Measurements from ENCODE around the gene DNAH8. TPM values are rescaled to one million over a fixed set of nuclear protein-coding genes. Genes with fewer than 3 reads are reported as not detected.

The DNAH8 gene
- total RNA-seq, 1 experiment from 2014 or later = not detected

DNA sequence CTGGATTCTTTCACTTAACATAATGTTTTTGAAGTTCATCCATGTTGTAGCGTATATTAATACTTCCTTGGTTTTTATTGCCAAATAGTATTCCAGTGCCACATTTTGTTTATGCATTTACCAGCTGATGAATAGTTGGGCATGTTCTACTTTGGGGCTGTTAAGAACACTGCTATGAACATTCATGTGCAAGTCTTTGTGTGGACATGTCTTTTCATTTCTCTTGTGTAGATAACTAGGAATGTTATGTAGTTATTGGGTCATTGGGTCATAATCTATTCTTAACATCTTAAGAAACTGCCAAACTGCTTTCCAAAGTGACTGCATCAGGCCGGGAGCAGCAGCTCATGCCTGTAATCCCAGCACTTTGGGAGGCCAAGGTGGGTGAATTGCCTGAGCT lies 289.7 kb downstream of the DNAH8 start:
- Histone ChIP-seq H3K9me3 (ENCODE audit: insufficient read depth, low read depth) (no peaks in the 10 kb centered on the region), H4K20me1 (ENCODE audit: insufficient read depth) (no peaks in the 10 kb centered on the region), H3K79me2 (ENCODE audit: low read depth) (no peaks in the 10 kb centered on the region), H3F3A (ENCODE audit: insufficient read depth, low read depth) (no peaks in the 10 kb centered on the region), H3K27me3 (ENCODE audit: insufficient read depth, low read depth) (peaks cover 73% of the 10 kb centered on the region), H3K4me1 (replicated peaks; ENCODE audit: insufficient read depth) (no peaks in the 10 kb centered on the region), H3K9me2 (ENCODE audit: insufficient read depth) (no peaks in the 10 kb centered on the region), H3K27ac (no peak overlapping the region), H3K36me3 (ENCODE audit: low read depth) (no peaks in the 10 kb centered on the region), H2AFZ (no peak overlapping the region), H3K4me2 (no peak overlapping the region), H3K4me3 (no peak overlapping the region)
- intact Hi-C loops (cut with micrococcal nuclease; ENCODE audit: unreplicated experiment) = no loop called here
- no peak for TF ChIP-seq EZH2 (IDR thresholded peaks at IDR 0.05; ENCODE audit: low read depth)
- TF ChIP-seq, protein P1, sequence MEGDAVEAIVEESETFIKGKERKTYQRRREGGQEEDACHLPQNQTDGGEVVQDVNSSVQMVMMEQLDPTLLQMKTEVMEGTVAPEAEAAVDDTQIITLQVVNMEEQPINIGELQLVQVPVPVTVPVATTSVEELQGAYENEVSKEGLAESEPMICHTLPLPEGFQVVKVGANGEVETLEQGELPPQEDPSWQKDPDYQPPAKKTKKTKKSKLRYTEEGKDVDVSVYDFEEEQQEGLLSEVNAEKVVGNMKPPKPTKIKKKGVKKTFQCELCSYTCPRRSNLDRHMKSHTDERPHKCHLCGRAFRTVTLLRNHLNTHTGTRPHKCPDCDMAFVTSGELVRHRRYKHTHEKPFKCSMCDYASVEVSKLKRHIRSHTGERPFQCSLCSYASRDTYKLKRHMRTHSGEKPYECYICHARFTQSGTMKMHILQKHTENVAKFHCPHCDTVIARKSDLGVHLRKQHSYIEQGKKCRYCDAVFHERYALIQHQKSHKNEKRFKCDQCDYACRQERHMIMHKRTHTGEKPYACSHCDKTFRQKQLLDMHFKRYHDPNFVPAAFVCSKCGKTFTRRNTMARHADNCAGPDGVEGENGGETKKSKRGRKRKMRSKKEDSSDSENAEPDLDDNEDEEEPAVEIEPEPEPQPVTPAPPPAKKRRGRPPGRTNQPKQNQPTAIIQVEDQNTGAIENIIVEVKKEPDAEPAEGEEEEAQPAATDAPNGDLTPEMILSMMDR (conservative IDR thresholded peaks at IDR 0.05) = no peak
- POLR2A ChIA-PET (ENCODE audit: unreplicated experiment) = no interaction called here
- BruUV-seq (replicated peaks) = no TSS peak
- CTCF ChIA-PET = no interaction called here
- DNase-seq = no peak

DNA sequence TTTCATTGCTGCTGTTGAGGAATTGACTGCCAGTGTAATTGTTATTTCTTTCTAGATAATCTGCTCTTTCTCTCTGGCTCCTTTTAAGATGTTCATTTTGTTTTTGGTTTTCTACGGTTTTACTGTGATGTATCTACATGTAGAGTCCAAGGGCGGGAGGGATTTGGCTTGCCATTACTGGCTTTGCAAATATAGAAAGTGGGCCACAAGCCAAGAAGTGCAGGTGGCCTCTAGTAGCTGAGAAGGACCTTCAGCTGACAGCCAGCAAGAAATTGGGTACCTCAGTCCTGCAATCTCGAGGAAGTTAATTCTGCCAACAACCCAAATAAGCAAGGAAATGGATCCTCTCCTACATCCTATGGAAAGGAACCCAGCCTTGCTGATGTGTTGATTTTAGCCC lies 290.7 kb downstream of the DNAH8 start:
- CTCF ChIA-PET = no interaction called here
- Histone ChIP-seq H3K9me2 (ENCODE audit: insufficient read depth) (no peaks in the 10 kb centered on the region), H4K20me1 (ENCODE audit: insufficient read depth) (no peaks in the 10 kb centered on the region), H3K9me3 (ENCODE audit: insufficient read depth, low read depth) (no peaks in the 10 kb centered on the region), H3F3A (ENCODE audit: insufficient read depth, low read depth) (no peaks in the 10 kb centered on the region), H3K4me2 (no peak overlapping the region), H3K4me1 (replicated peaks; ENCODE audit: insufficient read depth) (no peaks in the 10 kb centered on the region), H3K36me3 (ENCODE audit: low read depth) (no peaks in the 10 kb centered on the region), H3K79me2 (ENCODE audit: low read depth) (no peaks in the 10 kb centered on the region), H3K27me3 (ENCODE audit: insufficient read depth, low read depth) (peaks cover 69% of the 10 kb centered on the region), H3K27ac (no peak overlapping the region), H3K4me3 (no peak overlapping the region), H2AFZ (no peak overlapping the region)
- TF ChIP-seq EZH2 (IDR thresholded peaks at IDR 0.05; ENCODE audit: low read depth) = no peak
- TF ChIP-seq, protein P1 (conservative IDR thresholded peaks at IDR 0.05) = no peak
- POLR2A ChIA-PET (ENCODE audit: unreplicated experiment) = no interaction called here
- intact Hi-C loops (cut with micrococcal nuclease; ENCODE audit: unreplicated experiment) = no loop called here
- BruUV-seq (replicated peaks) = no TSS peak
- DNase-seq = no peak

DNA sequence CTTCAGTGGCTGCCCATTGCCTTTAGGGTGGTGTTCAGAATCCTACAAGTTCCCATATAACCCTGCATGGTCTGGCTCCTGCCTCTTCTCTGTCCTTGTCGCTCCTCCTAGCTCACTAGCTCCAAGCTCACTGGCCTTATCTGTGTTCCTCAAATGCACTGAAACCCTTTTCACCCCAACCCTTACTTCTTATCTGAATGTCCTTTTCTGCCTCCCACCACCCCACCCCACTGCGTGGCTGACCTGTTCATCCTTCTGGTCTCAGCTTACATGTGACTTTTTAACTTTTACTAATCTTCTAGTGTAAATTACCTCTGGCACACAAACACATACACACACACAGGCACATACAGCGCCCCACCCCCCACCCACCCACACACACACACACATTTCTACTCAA lies 292.5 kb downstream of the DNAH8 start:
- H3F3A ChIP-seq (ENCODE audit: insufficient read depth, low read depth) = no peaks in the 10 kb centered on the region
- intact Hi-C loops (cut with micrococcal nuclease; ENCODE audit: unreplicated experiment) = no loop called here
- H3K9me2 ChIP-seq (ENCODE audit: insufficient read depth) = no peaks in the 10 kb centered on the region
- ChIA-PET CTCF (no interaction called here), POLR2A (ENCODE audit: unreplicated experiment) (no interaction called here)
- H3K27ac ChIP-seq = no peak overlapping the region
- peaks cover 69% of the 10 kb centered on the region for H3K27me3 ChIP-seq (ENCODE audit: insufficient read depth, low read depth)
- no peak for DNase-seq
- H3K79me2 ChIP-seq (ENCODE audit: low read depth) = no peaks in the 10 kb centered on the region
- BruUV-seq (replicated peaks) = no TSS peak
- no peak for TF ChIP-seq EZH2 (IDR thresholded peaks at IDR 0.05; ENCODE audit: low read depth)
- TF ChIP-seq, protein P1 (conservative IDR thresholded peaks at IDR 0.05) = no peak
- no peaks in the 10 kb centered on the region for H3K4me1 ChIP-seq (replicated peaks; ENCODE audit: insufficient read depth)
- no peak overlapping the region for H3K4me3 ChIP-seq
- no peaks in the 10 kb centered on the region for H3K9me3 ChIP-seq (ENCODE audit: insufficient read depth, low read depth)
- H2AFZ ChIP-seq = no peak overlapping the region
- no peaks in the 10 kb centered on the region for H3K36me3 ChIP-seq (ENCODE audit: low read depth)
- no peak overlapping the region for H3K4me2 ChIP-seq
- H4K20me1 ChIP-seq (ENCODE audit: insufficient read depth) = no peaks in the 10 kb centered on the region

All from PC-9 (cell line).